HG02852 (cell line): ENCODE measurements around the gene GFRA1.

Source experiments
- ATAC-seq: cut with Tn5 transposase; IDR thresholded peaks from one replicate; pipeline ENCODE4 v1.9.1; 2021; ENCODE audit warnings: mild to moderate bottlenecking, moderate library complexity; ENCODE audit not compliant: unreplicated experiment

GFRA1 gene

GRCh38 chr10:116245156-116245555, 27.9 kb downstream of the GFRA1 start:
- ATAC-seq, result no peak

- no peak for ATAC-seq
Measured at GRCh38 chr10:116241642-116242410, 31.2 kb downstream of the GFRA1 start.

- no peak for ATAC-seq
Measured at GRCh38 chr10:116241085-116241484, 31.9 kb downstream of the GFRA1 start.

GRCh38 chr10:116240157-116240950, 32.7 kb downstream of the GFRA1 start:
- ATAC-seq, result no peak

- no peak for ATAC-seq
Measured at GRCh38 chr10:116239229-116239628, 33.8 kb downstream of the GFRA1 start.

- no peak for ATAC-seq
Measured at GRCh38 chr10:116237970-116238369, 35.0 kb downstream of the GFRA1 start.

- ATAC-seq, result no peak
Measured at GRCh38 chr10:116237260-116237659, 35.7 kb downstream of the GFRA1 start.

- no peak for ATAC-seq
Measured at GRCh38 chr10:116233230-116233629, 39.8 kb downstream of the GFRA1 start.

- no peak for ATAC-seq
Measured at GRCh38 chr10:116232613-116233012, 40.4 kb downstream of the GFRA1 start.

GRCh38 chr10:116226766-116227165, 46.2 kb downstream of the GFRA1 start:
- ATAC-seq, result no peak

- no peak for ATAC-seq
Measured at GRCh38 chr10:116226053-116226452, 47.0 kb downstream of the GFRA1 start.

GRCh38 chr10:116223289-116223688, 49.7 kb downstream of the GFRA1 start:
- no peak for ATAC-seq

- no peak for ATAC-seq
Measured at GRCh38 chr10:116221053-116221452, 52.0 kb downstream of the GFRA1 start.

GRCh38 chr10:116216676-116217075, 56.3 kb downstream of the GFRA1 start:
- ATAC-seq, result no peak

GRCh38 chr10:116215651-116216050, 57.4 kb downstream of the GFRA1 start:
- ATAC-seq, result no peak

GRCh38 chr10:116211682-116212081, 61.3 kb downstream of the GFRA1 start:
- ATAC-seq, result no peak

- ATAC-seq, result no peak
Measured at GRCh38 chr10:116210588-116211346, 62.2 kb downstream of the GFRA1 start.

GRCh38 chr10:116209781-116210180, 63.2 kb downstream of the GFRA1 start:
- no peak for ATAC-seq

GRCh38 chr10:116208956-116209567, 63.9 kb downstream of the GFRA1 start:
- no peak for ATAC-seq

GRCh38 chr10:116207690-116208089, 65.3 kb downstream of the GFRA1 start:
- no peak for ATAC-seq

GRCh38 chr10:116203661-116204060, 69.3 kb downstream of the GFRA1 start:
- no peak for ATAC-seq
